HG03460 (cell line): ENCODE measurements around the gene SLC36A3.
"Not testable (repeated sequence)": the region's sequence is repeated elsewhere in the genome, so short reads cannot be mapped to it uniquely, and the experiment has no call there.

Experiments used
- ATAC-seq: cut with Tn5 transposase; IDR thresholded peaks from one replicate; pipeline ENCODE4 v1.9.1; 2021; ENCODE audit not compliant: unreplicated experiment

SLC36A3 gene

DNA sequence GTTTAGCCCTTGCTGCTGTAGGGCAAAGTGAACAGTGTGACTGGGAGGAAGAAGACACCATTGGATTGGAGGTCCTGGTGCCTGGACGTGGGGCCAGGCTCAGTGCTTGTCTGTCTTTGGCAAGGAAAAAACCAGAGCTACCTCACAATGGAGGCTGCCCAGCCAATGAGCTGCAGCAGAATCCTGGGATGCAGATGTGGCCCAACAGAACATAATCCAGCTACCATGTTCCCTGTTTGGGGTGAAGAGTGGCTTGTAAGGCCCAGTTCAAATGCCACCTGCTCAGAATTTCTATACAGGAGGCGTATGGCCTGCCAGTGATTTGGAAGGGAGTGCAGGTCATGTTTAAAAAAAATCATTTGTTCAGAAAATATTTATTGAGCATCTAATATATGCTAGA lies at the start of gene SLC36A3:
TSS of gene SLC36A3 (minus strand) at position 101 of the 400 bp plus-strand sequence. CDS start 412 bp downstream, outside the sequence.
- no peak for ATAC-seq

DNA sequence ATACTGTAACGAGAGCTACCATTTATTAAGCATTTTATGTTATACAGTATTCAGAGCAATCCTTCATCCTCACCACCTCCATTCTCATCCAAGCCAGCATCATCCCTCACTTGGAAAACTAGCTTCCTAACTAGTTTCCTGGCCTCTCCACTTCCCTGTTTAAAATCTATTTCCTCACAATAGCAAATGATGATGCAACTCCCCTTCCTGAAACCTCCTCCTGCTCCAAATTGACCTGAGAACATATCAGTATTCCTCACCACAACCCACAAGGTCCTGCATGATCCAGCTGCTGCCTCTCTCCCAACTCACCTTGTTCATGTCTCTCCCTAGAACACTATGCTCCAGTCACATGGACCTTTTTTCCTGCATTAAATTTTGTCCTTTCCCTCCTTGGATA lies 48.1 kb upstream of the SLC36A3 start:
- ATAC-seq = no peak

DNA sequence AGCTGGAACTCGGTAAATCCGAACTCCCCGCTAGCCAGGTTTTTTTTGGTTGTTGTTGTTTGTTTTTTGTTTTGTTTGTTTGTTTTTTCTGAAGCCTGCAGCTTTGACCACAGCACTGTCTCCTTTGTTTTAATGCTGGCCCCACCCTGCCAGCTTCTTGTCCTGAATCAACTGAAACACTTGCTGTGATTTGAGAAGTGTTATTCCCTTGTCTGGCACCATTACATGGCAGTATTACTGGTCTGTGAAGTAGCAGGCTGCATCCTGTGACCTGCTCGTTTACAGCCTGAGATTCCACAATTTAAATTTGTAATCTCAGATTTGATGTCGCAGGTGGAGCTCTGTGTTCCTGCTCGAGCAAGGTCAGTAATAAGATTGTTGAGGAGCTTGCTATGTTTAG lies 45.2 kb upstream of the SLC36A3 start:
- no peak for ATAC-seq

DNA sequence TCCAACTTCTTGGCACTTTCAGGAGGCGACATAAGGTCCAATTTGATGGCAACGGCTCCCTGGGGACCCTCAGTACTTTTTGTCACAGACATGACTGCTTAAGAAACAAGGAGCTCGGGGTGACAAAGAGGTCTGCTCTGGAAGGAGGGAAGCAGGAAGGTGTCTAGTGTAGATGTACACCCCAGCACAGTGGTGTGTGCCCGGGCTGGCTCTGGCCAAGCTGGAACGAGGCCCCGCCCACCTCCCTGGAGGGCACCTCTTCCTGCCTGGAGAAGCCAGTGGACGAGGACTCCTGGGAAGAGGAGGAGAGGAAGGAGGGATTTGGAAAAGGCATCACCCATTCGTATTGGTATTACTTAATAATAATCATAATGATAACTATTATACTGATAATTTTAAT lies 43.8 kb upstream of the SLC36A3 start, which contains the start of gene SLC36A2:
TSS of gene SLC36A2 (minus strand) at position 191 of the 400 bp plus-strand sequence. CDS start at position 92, 99 bp downstream.
- ATAC-seq = no peak

DNA sequence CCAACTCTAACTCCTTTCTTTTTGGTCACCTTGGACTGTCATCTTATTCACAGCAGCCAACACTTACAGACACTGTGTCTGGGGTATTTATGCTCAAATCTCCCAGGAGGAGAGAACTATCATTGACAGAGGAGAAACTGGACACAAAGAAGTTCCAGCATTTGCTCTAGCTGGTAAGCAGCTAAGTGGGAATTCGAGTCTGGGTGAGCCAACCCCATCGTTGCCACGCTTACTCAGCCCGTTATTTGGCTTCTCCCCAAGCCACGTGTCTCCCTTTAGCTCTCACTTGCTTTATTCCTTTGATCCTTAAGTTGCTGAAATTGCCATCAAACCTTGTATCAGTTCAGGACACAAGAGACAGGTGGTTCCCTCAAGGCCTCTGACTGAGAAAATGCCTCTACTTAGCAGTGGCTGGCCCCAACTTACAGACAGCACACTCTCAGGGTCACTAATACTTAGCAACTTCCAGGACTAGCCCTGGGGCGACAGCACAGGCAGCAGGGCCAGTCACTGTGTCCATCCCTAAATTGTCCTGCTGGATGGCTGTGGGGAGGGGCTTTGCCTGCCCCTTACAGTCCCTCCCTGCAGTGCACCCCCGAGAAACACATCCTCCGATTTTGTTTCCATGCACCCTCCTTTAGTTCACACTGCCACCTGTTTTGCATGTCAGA lies 42.4 kb upstream of the SLC36A3 start:
- ATAC-seq = no peak

DNA sequence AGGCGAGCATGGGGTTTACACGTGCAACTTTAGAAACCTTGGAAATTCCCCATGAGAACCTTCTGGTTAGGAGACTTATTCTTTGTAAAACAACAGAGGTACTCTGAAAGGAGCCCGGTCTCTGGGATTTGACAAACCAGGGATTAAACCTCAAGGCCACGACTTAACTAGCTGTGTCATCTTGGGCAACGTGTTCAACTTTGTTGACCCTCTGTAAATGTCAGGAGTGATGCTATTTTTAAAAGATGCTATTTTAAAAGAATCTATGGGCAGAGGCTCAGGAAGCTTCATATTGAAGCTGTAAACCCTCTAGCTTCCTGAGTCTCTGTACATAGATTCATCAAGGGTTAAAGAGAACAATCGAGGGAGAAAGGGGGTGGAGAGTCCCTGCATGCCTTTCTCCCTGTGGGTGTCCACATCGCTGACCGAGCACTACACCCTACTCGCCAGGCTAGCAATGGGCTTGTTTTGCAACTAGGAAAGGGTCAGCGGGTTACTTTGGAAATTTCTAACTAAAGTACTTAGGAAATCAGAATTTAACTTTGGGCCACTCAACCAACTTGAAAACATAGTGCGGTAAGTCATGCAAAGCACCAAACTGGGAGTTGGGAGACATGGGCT lies 41.7 kb upstream of the SLC36A3 start:
- no peak for ATAC-seq

DNA sequence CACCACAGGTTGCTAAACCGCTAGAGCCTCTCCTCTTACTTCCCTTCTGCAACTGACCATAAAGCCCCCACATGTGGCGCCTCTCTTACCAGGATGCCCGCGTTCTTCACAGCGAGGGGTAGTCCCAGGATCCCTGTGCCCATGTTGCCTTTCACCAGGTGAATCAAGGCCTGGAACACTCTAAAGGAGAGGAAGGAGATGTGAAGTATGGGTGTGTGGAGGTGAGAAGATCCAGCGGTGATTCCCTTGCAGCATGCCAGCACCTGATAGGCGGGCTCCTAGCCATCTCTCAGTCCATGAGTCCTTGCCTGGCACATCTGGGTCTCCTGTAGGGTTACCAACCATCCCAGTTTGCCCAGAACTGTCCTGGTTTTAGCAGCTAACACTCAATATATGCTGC lies 40.5 kb upstream of the SLC36A3 start:
- ATAC-seq = no peak

DNA sequence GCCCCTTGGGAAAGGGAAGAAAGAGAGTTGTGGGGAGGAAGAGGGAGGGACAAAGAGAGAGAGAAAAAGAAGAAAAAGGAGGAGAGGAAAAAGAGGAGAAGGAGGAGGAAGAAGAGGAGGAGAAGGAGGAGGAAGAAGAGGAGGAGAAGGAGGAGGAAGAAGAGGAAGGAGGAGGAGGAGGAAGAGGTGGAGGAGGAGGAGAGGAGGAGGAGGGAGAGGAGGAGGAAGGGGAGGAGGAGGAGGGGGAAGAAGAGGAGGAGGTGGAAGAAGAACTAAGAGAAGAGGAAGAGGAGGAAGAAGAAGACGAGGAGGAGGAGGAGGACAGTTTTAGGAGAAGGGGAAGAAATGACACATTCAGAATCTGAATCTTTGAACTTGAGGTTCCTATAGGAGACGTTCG lies 36.4 kb upstream of the SLC36A3 start:
- no peak for ATAC-seq

DNA sequence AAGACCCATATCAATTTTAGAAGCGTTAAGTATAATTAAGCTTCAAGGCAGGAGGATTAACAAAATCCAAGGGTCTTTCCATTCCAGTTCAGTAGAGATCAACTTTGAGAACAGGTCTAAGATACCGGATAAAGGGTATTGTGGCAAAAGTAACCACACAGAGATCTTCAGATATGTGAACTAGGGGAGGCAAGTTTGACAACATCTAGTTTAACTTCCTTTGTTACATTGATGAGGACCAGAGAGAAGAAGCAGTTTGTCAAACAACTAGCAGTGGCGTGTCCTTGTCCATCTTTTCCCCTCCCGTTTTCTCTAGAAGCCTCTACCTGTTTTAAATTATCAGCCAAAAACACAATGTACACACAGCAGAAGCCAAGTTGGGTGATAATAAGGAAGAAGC lies 35.2 kb upstream of the SLC36A3 start:
- no peak for ATAC-seq

DNA sequence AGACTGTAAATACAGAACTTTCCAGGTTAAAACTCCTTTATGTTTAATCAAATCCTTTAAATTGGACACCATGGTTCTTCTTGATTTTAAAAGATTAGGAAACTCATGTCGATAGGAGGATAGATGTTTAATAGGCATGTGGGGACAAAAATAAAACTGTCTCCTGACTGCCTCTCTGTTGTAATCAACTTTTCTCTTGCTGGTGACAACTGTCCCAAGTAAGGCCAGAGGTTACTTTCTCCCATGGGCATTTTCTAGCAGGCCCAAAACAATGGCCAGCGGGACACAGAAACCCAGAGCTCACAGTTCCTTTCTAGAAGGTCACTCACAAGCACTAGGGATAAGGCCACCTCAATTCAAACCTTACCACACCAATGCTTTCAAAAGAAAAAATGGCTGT lies 29.3 kb upstream of the SLC36A3 start:
- ATAC-seq = no peak

DNA sequence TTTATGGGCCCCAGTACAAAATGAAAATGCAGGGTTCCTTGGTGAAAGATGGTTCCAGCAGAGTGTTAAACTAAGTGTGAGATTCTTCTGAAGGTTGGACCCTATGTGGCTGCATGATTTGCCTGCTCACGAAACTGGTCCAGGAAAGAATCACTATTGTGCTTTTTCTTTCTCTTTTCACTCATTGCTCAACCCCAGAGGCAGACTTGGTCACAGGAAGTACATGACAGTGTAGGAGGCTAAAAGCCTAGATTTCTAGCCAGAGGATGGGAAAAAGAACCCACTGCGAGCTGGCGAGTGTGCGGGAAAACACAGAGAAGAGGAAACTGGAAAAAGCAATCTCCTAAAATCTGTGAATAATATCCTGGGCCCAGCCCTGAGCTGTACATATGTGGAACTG lies 25.2 kb upstream of the SLC36A3 start:
- no peak for ATAC-seq

DNA sequence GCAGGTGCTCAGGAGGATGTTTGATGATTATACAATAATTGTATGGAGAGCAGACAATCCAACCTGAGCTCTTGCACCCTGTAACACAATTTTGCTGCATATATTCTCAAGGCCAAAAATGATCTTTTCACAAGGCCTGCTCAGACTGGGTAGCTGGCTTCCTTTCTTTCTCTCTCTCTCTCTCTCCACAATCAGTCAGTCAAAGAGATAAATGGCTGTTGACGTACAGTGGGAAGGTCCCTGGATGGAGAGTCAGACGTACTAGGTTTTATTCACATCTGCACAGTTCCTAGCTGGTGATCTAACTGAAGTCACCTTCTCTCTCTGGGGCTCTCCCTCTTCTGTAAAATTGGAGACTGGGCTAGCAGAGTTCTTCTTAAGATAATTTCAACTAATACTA lies 24.0 kb upstream of the SLC36A3 start:
- no peak for ATAC-seq

DNA sequence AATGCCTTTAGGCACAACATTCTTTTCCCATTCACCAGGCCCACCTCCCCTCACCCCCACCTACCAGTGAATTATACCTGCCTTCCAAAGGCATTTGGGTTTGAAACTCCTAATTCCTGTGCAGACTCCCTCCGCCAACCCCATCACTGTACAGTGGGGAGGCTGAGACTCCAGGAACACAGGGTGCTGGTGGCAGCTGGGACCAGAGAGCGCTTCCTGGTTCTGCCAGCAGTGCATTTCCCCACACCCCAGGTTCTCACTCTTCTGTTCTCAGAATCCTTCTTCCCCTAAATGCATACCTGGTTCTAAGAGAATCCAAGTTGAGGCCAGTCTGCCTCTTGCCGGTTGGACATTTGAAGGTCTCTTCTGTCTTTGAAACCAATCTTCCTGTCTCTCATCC lies 22.7 kb upstream of the SLC36A3 start:
- no peak for ATAC-seq

DNA sequence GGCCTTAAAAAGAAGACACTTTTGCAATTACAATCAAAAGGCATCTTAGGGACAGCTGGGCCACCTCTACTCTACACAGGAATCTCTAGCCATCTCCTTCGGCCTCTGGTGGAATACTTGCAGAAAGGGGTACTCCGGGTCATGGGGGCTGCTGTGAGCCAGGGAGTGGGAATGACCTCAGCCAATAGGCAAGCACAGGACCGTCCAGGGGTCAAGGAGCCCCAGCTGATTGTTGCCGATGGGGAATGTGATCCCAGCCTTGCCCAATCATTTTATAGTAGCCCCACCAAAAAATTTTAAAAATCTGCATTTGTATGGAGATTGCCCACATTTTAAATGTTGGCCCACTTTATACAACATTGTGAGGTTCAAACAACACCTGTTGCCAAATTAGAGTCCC lies 16.9 kb upstream of the SLC36A3 start:
- no peak for ATAC-seq

DNA sequence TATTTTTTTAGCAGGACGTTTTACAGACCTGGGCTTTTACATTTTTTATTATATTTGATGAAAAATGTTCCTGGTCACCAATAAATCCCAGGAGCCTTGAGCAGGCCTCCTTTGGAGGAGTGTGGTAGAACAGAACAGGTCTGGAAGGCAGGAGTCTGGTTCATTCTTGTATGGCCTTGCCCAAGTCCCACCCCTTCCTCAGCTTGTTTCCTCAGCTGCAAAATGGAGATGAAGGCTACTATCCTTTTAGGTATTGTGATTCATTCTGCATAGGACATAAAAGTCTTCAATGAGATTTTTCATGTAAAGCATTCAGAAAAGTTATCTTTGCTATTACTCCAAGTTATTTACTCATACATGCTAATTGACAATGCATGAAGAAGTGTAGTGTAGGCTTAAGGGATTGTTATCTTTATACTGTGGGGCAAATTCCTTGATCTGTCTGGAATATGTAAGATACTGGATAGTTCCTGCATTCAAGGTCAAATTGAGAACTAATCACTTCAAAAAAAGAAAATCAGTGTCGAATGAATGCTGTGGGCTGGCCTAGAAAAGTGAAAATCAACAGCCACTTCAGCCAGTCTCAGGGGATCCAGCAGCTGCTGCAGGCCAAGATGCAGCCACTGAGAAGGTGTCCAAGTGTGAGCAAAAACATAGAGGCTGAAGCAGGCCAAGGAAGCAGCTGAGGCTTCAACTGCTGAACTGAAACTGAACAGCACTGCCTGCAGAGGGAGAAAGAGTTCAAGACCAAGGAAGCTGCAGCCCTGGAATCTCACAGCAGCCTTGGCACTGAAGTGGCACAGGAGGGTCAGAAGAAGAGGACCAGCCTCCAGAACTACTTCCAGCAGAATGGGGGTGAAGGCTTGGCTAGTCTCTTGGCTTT lies 15.5 kb upstream of the SLC36A3 start:
- peak; percentile 73 for ATAC-seq

DNA sequence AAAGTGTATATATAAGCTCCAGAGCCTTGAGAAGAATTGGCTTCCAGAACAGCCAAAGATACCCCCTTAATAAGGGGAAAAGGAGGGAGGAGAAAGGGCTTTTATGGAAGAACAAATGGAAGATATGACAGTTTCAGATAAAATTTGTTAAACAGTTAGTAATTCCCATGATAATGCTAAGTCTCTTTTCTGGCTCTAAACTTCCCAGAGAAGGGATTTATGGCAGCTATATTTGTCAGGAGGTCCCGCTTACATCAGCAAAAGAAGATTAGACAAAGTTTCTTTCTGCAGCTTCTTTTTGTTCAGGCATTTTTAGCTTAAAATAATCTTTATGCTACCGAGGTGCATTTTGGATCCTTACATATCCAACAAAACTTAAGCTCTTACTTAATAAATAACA lies 14.3 kb upstream of the SLC36A3 start:
- no peak for ATAC-seq

DNA sequence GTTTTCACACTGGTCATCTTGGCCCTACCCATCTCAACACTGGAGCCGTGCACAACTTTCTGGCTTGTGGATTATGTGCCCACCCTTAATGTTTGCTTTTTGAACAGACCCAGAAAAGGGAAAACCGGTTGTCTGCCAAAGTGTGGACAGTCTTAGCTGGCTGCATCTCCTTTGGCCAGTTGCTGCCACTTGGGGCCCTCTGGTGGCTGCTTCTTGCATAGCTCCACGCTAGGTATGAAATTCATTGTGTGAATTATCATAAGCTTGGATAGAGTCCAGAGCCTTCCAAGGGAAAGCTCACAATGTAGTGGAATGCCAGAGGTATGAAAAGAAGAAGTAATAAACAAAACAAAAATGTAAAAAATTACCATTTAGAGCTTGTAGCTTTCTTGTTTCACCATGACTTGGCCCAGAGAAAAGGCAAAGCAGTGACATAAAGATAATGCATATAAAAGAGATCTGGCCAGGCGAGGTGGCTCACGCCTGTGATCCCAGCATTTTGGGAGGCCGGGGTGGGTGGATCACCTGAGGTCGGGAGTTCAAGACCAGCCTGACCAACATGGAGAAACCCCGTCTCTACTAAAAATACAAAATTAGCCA lies 12.5 kb upstream of the SLC36A3 start:
- peak; percentile 89 for ATAC-seq

DNA sequence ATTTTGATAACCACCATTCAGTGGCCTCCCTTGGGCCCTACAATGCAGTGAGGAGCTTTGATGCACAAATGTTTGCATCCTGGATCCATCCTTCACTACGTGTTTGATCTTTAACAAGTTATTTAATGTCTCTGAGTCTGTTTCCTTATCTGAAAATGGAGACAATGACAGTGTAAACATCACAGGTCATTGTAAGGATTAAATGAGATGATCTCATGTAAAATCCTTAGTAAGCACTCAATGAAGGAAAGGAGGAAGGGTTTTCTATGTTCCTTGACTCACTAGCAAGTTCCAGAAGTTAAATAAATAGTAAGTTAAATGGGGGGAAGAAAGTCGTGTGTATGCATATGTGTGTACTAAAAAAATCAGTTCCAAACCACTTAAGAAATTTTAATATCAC lies 9.8 kb upstream of the SLC36A3 start:
- no peak for ATAC-seq

DNA sequence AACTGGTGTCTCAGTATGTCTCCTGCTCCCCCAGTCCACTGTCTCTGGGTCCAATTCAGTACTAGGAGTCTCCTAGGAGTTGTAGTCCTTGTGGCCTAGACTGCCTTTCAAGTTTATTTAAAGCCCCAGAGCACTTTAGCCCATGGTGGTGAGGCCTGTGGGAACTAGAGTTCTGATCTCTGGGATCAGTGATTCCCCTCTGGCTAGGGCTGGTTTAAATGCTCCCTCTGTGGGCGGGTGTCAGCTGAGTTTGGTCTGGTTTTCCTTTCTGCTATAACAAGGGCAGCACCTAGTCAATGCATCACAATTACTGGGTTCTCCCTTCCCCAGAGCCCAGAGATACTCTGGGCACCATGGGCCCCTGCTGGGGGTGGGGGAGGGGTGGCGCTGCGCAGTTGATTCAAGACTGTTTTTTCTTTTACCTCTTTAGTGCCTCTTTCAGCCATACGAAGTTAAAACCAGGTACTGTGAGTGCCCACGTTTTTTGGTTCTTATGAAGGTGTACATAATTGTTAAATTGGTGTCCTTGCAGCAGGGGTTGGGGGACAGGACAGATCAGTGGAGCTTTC lies 9.3 kb upstream of the SLC36A3 start:
- ATAC-seq = no peak

DNA sequence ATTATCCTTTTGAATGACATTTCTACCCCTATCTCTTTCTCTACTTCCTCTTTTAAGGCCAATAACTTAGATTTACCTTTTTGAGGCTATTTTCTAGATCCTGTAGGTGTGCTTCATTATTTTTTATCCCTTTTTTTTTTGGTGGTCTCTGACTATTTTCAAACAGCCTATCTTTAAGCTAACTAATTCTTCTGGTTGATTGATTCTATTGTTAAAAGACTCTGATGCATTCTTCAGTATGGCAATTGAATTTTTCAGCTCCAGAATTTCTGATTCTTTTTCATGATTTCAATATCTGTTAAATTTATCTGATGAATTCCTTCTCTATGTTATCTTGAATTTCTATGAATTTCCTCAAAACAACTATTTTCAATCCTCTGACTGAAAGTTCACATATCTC lies 7.4 kb upstream of the SLC36A3 start:
- no peak for ATAC-seq

DNA sequence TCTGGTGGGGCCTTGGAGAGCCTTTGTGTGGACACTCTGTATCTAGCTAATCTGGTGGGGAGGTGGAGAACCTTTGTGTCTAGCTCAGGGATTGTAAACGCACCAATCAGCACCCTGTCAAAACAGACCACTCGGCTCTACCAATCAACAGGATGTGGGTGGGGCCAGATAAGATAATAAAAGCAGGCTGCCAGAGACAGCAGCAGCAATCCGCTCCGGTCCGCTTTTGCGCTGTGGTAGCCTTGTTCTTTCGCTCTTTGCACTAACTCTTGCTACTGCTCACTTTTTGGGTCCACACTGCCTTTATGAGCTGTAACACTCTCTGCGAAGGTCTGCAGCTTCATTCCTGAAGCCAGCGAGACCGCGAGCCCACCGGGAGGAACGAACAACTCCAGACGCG lies 6.3 kb upstream of the SLC36A3 start:
- not testable (repeated sequence) for ATAC-seq
